NOMO-1 (cell line): ENCODE measurements around the gene SPEM3.
"Not testable (repeated sequence)": the region's sequence is repeated elsewhere in the genome, so short reads cannot be mapped to it uniquely, and the experiment has no call there.

Experiments used
- DNase-seq, 2 experiments: peaks; one replicate each; lab custom pipeline; 2025; ENCODE audit not compliant: unreplicated experiment in 2 of 2; lab: John Stamatoyannopoulos, UW

The SPEM3 gene

GRCh38 chr17:7468290-7468689, 39.6 kb downstream of the SPEM3 start:
- no peak for DNase-seq

GRCh38 chr17:7468804-7469389, 40.2 kb downstream of the SPEM3 start:
- no peak for DNase-seq

- not testable (repeated sequence) for DNase-seq
Measured at GRCh38 chr17:7469843-7470242, 41.2 kb downstream of the SPEM3 start.

- not testable (repeated sequence) for DNase-seq
Measured at GRCh38 chr17:7470457-7470973, 41.9 kb downstream of the SPEM3 start.

GRCh38 chr17:7471729-7472128, 43.1 kb downstream of the SPEM3 start:
- DNase-seq, result no peak

GRCh38 chr17:7474767-7475166, 46.1 kb downstream of the SPEM3 start:
- not testable (repeated sequence) for DNase-seq

GRCh38 chr17:7475764-7476422, 47.2 kb downstream of the SPEM3 start:
- DNase-seq, result peak in 1 of 2 experiments; percentile 33

- DNase-seq, result no peak
Measured at GRCh38 chr17:7476494-7476893, 47.8 kb downstream of the SPEM3 start.

GRCh38 chr17:7476951-7477350, 48.3 kb downstream of the SPEM3 start:
- DNase-seq, result no peak

- DNase-seq, result peak; percentile 41 to 44
Measured at GRCh38 chr17:7477392-7478275, 49.0 kb downstream of the SPEM3 start.

GRCh38 chr17:7478276-7479212, 49.9 kb downstream of the SPEM3 start:
- DNase-seq, result peak in 1 of 2 experiments; percentile 22

- DNase-seq, result no peak
Measured at GRCh38 chr17:7479213-7480088, 50.8 kb downstream of the SPEM3 start, which contains the start of gene ZBTB4. Gene ZBTB4, minus strand, starts transcription at chr17:7479631. Its CDS starts 12,830 bp downstream, at chr17:7466801.

- DNase-seq, result no peak
Measured at GRCh38 chr17:7480089-7480384, 51.4 kb downstream of the SPEM3 start.

GRCh38 chr17:7481275-7481674, 52.6 kb downstream of the SPEM3 start, which contains the start of gene SLC35G6:
Gene SLC35G6, plus strand, starts transcription at chr17:7481446. Its CDS starts 71 bp downstream, at chr17:7481517.
- DNase-seq, result not testable (repeated sequence)

- DNase-seq, result not testable (repeated sequence)
Measured at GRCh38 chr17:7481842-7482741, 53.4 kb downstream of the SPEM3 start.
